Rectal smooth muscle tissue (tissue), 1 donor: ENCODE measurements around the gene YAP1.

Source experiments
- H3K27ac ChIP-seq: one replicate; pipeline ENCODE4 v1.7.0; 2013; ENCODE audit warnings: low read depth, low read length, inconsistent platforms
- H3K27me3 ChIP-seq: one replicate; pipeline ENCODE4 v1.7.0; 2013; ENCODE audit warnings: low read length; ENCODE audit not compliant: control insufficient read depth, insufficient read depth
- H3K36me3 ChIP-seq: one replicate; pipeline ENCODE4 v1.7.0; 2013; ENCODE audit warnings: low read length; ENCODE audit not compliant: control insufficient read depth, insufficient read depth
- H3K4me1 ChIP-seq: one replicate; pipeline ENCODE4 v1.7.0; 2013; ENCODE audit warnings: low read length; ENCODE audit not compliant: control insufficient read depth, insufficient read depth
- H3K4me3 ChIP-seq: one replicate; pipeline ENCODE4 v1.7.0; 2013; ENCODE audit warnings: low read length
- H3K9ac ChIP-seq: one replicate; pipeline ENCODE4 v1.7.0; 2013; ENCODE audit warnings: low read length

YAP1 gene

GRCh38 chr11:102225689-102226568 is 115.7 kb downstream of the YAP1 start:
- H3K4me1 ChIP-seq: no peaks in the 10 kb centered on the region
- no peaks in the 10 kb centered on the region for H3K27me3 ChIP-seq
- peaks cover 3% of the 10 kb centered on the region for H3K36me3 ChIP-seq
- no peak overlapping the region for H3K9ac ChIP-seq
- H3K4me3 ChIP-seq: no peak overlapping the region
- no peak overlapping the region for H3K27ac ChIP-seq

GRCh38 chr11:102226702-102227490 is 116.6 kb downstream of the YAP1 start:
- no peak overlapping the region for H3K4me3 ChIP-seq
- peaks cover 2% of the 10 kb centered on the region for H3K36me3 ChIP-seq
- H3K27ac ChIP-seq: no peak overlapping the region

GRCh38 chr11:102229510-102230123 is 119.4 kb downstream of the YAP1 start:
- no peak overlapping the region for H3K27ac ChIP-seq
- H3K27me3 ChIP-seq: no peaks in the 10 kb centered on the region
- no peak overlapping the region for H3K4me3 ChIP-seq
- H3K9ac ChIP-seq: no peak overlapping the region
- no peaks in the 10 kb centered on the region for H3K4me1 ChIP-seq
- no peaks in the 10 kb centered on the region for H3K36me3 ChIP-seq

More at GRCh38 chr11:102226702-102227490, 116.6 kb downstream of the YAP1 start:
- Histone ChIP-seq H3K27me3 (no peaks in the 10 kb centered on the region), H3K9ac (no peak overlapping the region), H3K4me1 (no peaks in the 10 kb centered on the region)

GRCh38 chr11:102230186-102230585 is 119.9 kb downstream of the YAP1 start:
- H3K36me3 ChIP-seq: no peaks in the 10 kb centered on the region
- H3K27me3 ChIP-seq: no peaks in the 10 kb centered on the region
- H3K4me1 ChIP-seq: no peaks in the 10 kb centered on the region
- H3K9ac ChIP-seq: no peak overlapping the region
- H3K4me3 ChIP-seq: no peak overlapping the region
- no peak overlapping the region for H3K27ac ChIP-seq

GRCh38 chr11:102230911-102231310 is 120.7 kb downstream of the YAP1 start:
- no peak overlapping the region for H3K4me3 ChIP-seq
- no peaks in the 10 kb centered on the region for H3K36me3 ChIP-seq
- no peak overlapping the region for H3K9ac ChIP-seq
- no peak overlapping the region for H3K27ac ChIP-seq
- H3K4me1 ChIP-seq: no peaks in the 10 kb centered on the region
- H3K27me3 ChIP-seq: no peaks in the 10 kb centered on the region

DNA sequence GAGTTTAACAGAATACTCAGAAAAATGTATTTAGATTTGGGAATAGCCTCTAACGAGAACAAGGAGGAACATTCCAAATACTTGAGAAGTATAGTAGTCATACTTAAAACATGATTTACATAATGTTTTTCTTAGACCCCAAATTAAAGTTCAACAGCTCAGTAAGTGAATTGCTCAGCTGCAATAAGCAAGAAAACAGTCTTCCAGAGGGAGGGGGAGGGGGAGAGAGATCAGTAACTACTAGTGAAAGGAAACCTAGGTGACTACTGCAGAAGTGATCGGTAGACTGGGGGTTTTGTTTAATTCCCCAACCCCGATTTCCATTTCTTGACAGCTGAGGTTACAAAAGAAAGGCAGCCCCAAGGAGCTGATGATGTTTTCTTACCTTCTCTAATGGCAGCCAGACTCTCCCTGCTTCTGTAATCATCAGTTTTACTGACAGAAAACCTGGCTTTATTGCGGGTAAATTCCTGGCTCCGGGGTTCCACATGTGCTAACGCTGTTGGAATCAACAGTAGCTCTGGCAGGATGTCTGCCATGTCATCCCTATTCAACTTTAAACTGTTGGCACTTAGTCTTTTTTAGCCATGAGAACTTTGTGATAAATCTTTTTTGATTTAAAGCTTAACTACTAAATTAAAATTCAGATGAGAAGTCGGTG is 124.7 kb downstream of the YAP1 start:
- no peaks in the 10 kb centered on the region for H3K27me3 ChIP-seq
- H3K27ac ChIP-seq: no peak overlapping the region
- no peaks in the 10 kb centered on the region for H3K4me1 ChIP-seq
- H3K36me3 ChIP-seq: no peaks in the 10 kb centered on the region
- H3K9ac ChIP-seq: no peak overlapping the region
- H3K4me3 ChIP-seq: no peak overlapping the region

DNA sequence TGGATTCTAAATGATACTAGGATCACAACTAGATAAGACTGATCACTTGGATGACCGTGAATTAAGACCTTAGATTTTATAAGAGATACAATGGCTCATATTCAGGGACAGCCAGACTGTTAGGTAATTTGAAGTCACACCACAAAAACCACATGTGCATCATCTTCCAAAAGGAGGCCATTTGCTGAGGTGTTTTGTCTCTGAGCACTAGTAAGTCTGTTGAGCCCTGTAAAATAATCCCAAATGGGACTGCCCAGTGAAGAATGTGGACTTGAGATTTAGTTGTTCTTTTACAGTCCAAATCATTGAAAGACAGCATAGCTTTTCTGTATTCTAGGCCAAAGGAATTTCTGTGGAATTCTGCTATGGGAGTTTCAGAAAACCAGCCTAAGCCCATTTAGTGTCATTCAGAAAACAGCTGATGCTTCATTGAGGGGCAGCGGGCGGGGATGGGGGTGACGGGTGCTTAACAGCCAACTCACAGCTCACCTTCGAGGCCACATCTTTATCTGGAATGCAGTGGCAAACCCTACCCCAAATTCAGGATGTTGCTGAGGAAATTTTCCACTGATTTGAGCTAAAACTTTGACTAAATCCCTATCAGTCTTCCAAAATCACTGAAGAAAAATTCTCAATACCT is 127.0 kb downstream of the YAP1 start:
- Histone ChIP-seq H3K36me3 (no peaks in the 10 kb centered on the region), H3K9ac (no peak overlapping the region), H3K27ac (no peak overlapping the region), H3K4me3 (no peak overlapping the region), H3K4me1 (no peaks in the 10 kb centered on the region), H3K27me3 (no peaks in the 10 kb centered on the region)

DNA sequence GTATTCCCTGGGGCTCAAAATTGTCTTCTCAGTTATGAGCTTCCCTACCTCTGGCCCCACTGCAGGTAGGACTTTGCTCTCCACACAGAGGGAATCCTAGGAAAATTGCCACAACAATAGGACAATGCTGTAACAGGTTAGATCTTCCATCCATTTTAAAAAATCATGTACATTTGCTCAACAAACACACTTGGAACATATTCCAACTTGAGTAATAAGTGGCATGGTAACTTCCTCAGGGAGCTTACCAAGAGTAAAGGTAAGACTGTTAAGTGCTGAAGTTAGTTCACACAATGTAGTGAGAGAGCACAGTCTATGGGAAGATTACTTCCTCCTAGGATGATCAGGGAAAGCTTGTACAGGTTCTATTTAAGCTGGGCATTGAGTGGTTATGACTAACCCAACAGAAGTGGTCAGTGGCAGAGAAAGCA is 128.2 kb downstream of the YAP1 start:
- Histone ChIP-seq H3K4me3 (no peak overlapping the region), H3K36me3 (no peaks in the 10 kb centered on the region), H3K27ac (no peak overlapping the region), H3K27me3 (no peaks in the 10 kb centered on the region), H3K9ac (no peak overlapping the region), H3K4me1 (no peaks in the 10 kb centered on the region)

DNA sequence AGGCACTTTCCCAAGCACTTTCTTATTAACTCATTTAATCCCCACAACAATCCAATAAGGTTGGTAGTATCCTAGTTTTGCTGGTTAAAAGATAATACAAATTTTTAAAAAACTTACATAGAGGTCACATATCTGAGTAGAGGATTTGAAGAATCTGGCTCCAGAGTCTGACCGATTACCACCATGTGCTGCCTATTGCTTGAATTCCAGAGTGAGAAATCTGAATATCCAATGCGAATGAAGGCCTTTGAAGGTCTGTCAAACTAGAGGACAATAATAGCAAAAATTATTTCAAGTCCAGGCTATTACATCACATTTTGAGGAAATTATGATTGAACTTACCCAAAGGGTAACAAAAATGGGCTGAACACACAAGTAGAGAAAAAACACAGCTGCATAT is 129.2 kb downstream of the YAP1 start:
- Histone ChIP-seq H3K27ac (no peak overlapping the region), H3K4me1 (no peaks in the 10 kb centered on the region), H3K4me3 (no peak overlapping the region), H3K27me3 (no peaks in the 10 kb centered on the region), H3K9ac (no peak overlapping the region), H3K36me3 (no peaks in the 10 kb centered on the region)

GRCh38 chr11:102239911-102240310 is 129.7 kb downstream of the YAP1 start:
- H3K27me3 ChIP-seq: no peaks in the 10 kb centered on the region
- no peaks in the 10 kb centered on the region for H3K36me3 ChIP-seq
- no peak overlapping the region for H3K27ac ChIP-seq
- no peaks in the 10 kb centered on the region for H3K4me1 ChIP-seq
- no peak overlapping the region for H3K9ac ChIP-seq
- no peak overlapping the region for H3K4me3 ChIP-seq

DNA sequence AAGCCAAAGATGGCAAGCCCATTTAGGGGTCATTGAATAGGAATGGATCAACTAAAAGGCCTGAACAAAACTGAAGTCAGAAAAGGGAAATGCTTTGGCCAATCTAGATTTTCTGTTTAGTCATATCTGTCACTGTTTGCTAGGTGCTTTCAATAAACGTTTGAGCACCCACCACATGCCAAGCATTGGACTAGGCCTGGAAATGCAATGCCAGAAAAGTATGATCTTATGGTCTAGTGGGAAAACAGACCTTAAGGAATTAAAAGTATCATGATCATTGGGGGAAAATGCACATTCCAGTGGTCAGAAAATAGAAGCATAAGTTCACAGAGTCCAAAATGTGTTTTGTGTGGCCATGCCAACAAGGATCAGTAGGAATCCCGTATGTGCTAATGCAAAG is 130.3 kb downstream of the YAP1 start:
- H3K27me3 ChIP-seq: no peaks in the 10 kb centered on the region
- H3K4me3 ChIP-seq: no peak overlapping the region
- no peak overlapping the region for H3K27ac ChIP-seq
- no peaks in the 10 kb centered on the region for H3K36me3 ChIP-seq
- no peak overlapping the region for H3K9ac ChIP-seq
- no peaks in the 10 kb centered on the region for H3K4me1 ChIP-seq

GRCh38 chr11:102241026-102241425 is 130.8 kb downstream of the YAP1 start:
- Histone ChIP-seq H3K27me3 (no peaks in the 10 kb centered on the region), H3K4me1 (no peaks in the 10 kb centered on the region), H3K4me3 (no peak overlapping the region), H3K9ac (no peak overlapping the region), H3K27ac (no peak overlapping the region), H3K36me3 (no peaks in the 10 kb centered on the region)
